GM23338 (cell line): ENCODE results near the gene ZNF12. TPM values are rescaled to one million over a fixed set of nuclear protein-coding genes. Genes with fewer than 3 reads are reported as not detected.

Experiments used
- ATAC-seq: fragments of 200-7000 bp; cut with Tn5 transposase; 3 replicates; pipeline ENCODE4 v1.9.1; 2020
- DNase-seq: peaks from one replicate; pipeline ENCODE4 v3.0.0-alpha.2; 2015; ENCODE audit warnings: low spot score
- H2AFZ ChIP-seq: fragments of 200-600 bp; sonication (generic); 2 replicates; pipeline ENCODE4 v1.8.0; 2016; ENCODE audit warnings: antibody characterized with exemption, mild to moderate bottlenecking, moderate library complexity
- H3F3A ChIP-seq: fragments of 200-600 bp; sonication (generic); replicated peaks from 2 replicates; pipeline ENCODE4 v1.8.0; 2017; ENCODE audit warnings: antibody characterized with exemption, mixed run types, low read depth
- H3K27ac ChIP-seq: fragments of 200-600 bp; sonication (generic); 2 replicates; pipeline ENCODE4 v1.6.1; 2016; ENCODE audit warnings: low read depth
- H3K27me3 ChIP-seq: fragments of 200-600 bp; sonication (generic); 2 replicates; pipeline ENCODE4 v1.8.0; 2016; ENCODE audit warnings: mild to moderate bottlenecking, mixed run types, moderate library complexity; ENCODE audit not compliant: insufficient read depth
- H3K36me3 ChIP-seq: fragments of 200-600 bp; sonication (generic); 2 replicates; pipeline ENCODE4 v1.8.0; 2016; ENCODE audit warnings: mild to moderate bottlenecking; ENCODE audit not compliant: insufficient read depth
- H3K4me1 ChIP-seq: fragments of 200-600 bp; sonication (generic); 2 replicates; pipeline ENCODE4 v1.8.0; 2016; ENCODE audit warnings: mild to moderate bottlenecking, moderate library complexity; ENCODE audit not compliant: insufficient read depth
- H3K4me2 ChIP-seq: fragments of 200-600 bp; sonication (generic); 2 replicates; pipeline ENCODE4 v1.7.1; 2017; ENCODE audit warnings: mixed run types
- H3K4me3 ChIP-seq: fragments of 200-600 bp; sonication (generic); 2 replicates; pipeline ENCODE4 v1.6.1; 2016; ENCODE audit warnings: mixed run types
- H3K79me2 ChIP-seq: fragments of 200-600 bp; sonication (generic); replicated peaks from 2 replicates; pipeline ENCODE4 v1.8.0; 2017; ENCODE audit warnings: mild to moderate bottlenecking; ENCODE audit not compliant: insufficient read depth
- H3K9me2 ChIP-seq: fragments of 200-600 bp; sonication (generic); 2 replicates; pipeline ENCODE4 v1.8.0; 2017; ENCODE audit not compliant: insufficient read depth
- H4K20me1 ChIP-seq: fragments of 200-600 bp; sonication (generic); replicated peaks from 2 replicates; pipeline ENCODE4 v1.8.0; 2017; ENCODE audit warnings: mild to moderate bottlenecking; ENCODE audit not compliant: insufficient read depth
- H3K27ac Mint-ChIP-seq: 2 replicates; pipeline ENCODE4 v1.8.0; 2020; ENCODE audit warnings: inconsistent platforms, mild to moderate bottlenecking, moderate library complexity, mixed read lengths
- H3K27me3 Mint-ChIP-seq: 3 replicates; pipeline ENCODE4 v1.8.0; 2022; ENCODE audit warnings: low read depth, mild to moderate bottlenecking, moderate library complexity, mixed read lengths, inconsistent platforms; ENCODE audit not compliant: insufficient read depth, poor library complexity
- H3K36me3 Mint-ChIP-seq: 3 replicates; pipeline ENCODE4 v1.8.0; 2021; ENCODE audit warnings: low read depth, mild to moderate bottlenecking, inconsistent platforms, moderate library complexity, mixed read lengths
- H3K4me1 Mint-ChIP-seq: 3 replicates; pipeline ENCODE4 v1.8.0; 2020; ENCODE audit warnings: mild to moderate bottlenecking, inconsistent platforms, mixed read lengths
- H3K4me3 Mint-ChIP-seq: 3 replicates; pipeline ENCODE4 v1.8.0; 2021; ENCODE audit warnings: moderate library complexity, mild to moderate bottlenecking, inconsistent platforms, mixed read lengths
- H3K9me3 Mint-ChIP-seq: 3 replicates; pipeline ENCODE4 v1.8.0; 2020; ENCODE audit warnings: moderate library complexity, mild to moderate bottlenecking, inconsistent platforms, mixed read lengths
- EZH2 ChIP-seq: fragments of 200-600 bp; sonication (generic); IDR thresholded peaks from one replicate; pipeline ENCODE4 v1.8.0; 2017; ENCODE audit warnings: antibody characterized with exemption, mild to moderate bottlenecking, low read depth; ENCODE audit not compliant: unreplicated experiment
- EZH2phosphoT487 ChIP-seq: fragments of 200-600 bp; sonication (generic); IDR thresholded peaks from one replicate; pipeline ENCODE4 v1.8.1; 2018; ENCODE audit warnings: antibody characterized with exemption; ENCODE audit not compliant: unreplicated experiment
- JUNB ChIP-seq: IDR thresholded peaks from one replicate; pipeline ENCODE4 v1.6.1; 2016; ENCODE audit warnings: antibody characterized with exemption; ENCODE audit not compliant: unreplicated experiment
- NANOG ChIP-seq: IDR thresholded peaks from 2 replicates; pipeline ENCODE4 v1.6.1; 2016; ENCODE audit warnings: antibody characterized with exemption, borderline replicate concordance
- POLR2AphosphoS5 ChIP-seq: IDR thresholded peaks from 2 replicates; pipeline ENCODE4 v1.6.1; 2016; ENCODE audit warnings: antibody characterized with exemption, low read depth
- STAT1 ChIP-seq: IDR thresholded peaks from one replicate; pipeline ENCODE4 v1.6.1; 2016; ENCODE audit warnings: antibody characterized with exemption; ENCODE audit not compliant: unreplicated experiment
- ZNF114 ChIP-seq: fragments of 250-450 bp; sonication (Bioruptor Pico); IDR thresholded peaks from 2 replicates; pipeline ENCODE4 v1.5.0; 2020; ENCODE audit warnings: mild to moderate bottlenecking, moderate library complexity
- ZNF331 ChIP-seq: fragments of 250-450 bp; sonication (Bioruptor Pico); IDR thresholded peaks from 2 replicates; pipeline ENCODE4 v1.5.0; 2020; ENCODE audit warnings: low read depth, mild to moderate bottlenecking, moderate library complexity
- polyA plus RNA-seq: library from polyadenylated mRNA; unstranded; fragments of >200 nt; fragmentation: Nextera tagmentation; extraction: Ambion mirVana; gene quantifications from 2 replicates; pipeline ENCODE4 v1.2.1, GENCODE V29; 2016
- total RNA-seq: library from RNA; depleted of rRNA; stranded (reverse); fragments of >200 nt; shearing (Covaris generic); gene quantifications from 2 replicates; pipeline ENCODE4 v1.2.3, GENCODE V29; 2014
- TF ChIP-seq, protein P1 (sequence below): IDR thresholded peaks from one replicate; pipeline ENCODE4 v1.6.1; 2018; ENCODE audit warnings: antibody characterized with exemption; ENCODE audit not compliant: unreplicated experiment

ZNF12 gene
- total and polyA plus RNA-seq, 2 experiments from 2014 or later, result 9.6 to 17.8 TPM

DNA sequence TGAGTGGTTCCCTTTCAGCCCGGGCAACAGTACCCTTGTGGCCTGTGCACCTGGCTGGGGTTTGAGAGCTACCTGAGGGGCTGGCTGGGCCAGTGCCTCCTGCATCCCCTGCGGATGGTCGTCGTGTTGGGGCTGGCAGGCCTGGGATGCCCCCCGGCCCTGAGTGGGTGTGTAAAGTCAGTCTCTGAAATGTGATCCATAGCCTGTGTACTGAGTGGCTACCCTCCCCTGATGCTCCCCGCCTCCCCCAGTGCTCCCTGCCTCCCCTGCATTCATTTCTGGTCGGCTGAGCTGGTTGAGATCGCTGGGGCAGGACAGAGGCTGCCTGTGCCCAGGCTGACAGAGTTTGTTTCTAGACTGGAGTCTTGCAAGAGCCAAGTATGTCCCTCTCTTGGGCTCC is 60.3 kb downstream of the ZNF12 start:
- no peaks in the 10 kb centered on the region for H3K36me3 ChIP-seq
- Mint-ChIP-seq H3K36me3 (peaks cover 14% of the 10 kb centered on the region), H3K27me3 (peaks cover 6% of the 10 kb centered on the region), H3K4me3 (no peak overlapping the region), H3K9me3 (no peaks in the 10 kb centered on the region), H3K4me1 (no peaks in the 10 kb centered on the region), H3K27ac (no peak overlapping the region)
- no peak overlapping the region for H2AFZ ChIP-seq
- H3K79me2 ChIP-seq, result no peaks in the 10 kb centered on the region
- no peaks in the 10 kb centered on the region for H3K4me1 ChIP-seq
- no peaks in the 10 kb centered on the region for H3K9me2 ChIP-seq
- ATAC-seq, result no peak
- no peaks in the 10 kb centered on the region for H3F3A ChIP-seq
- H4K20me1 ChIP-seq, result no peaks in the 10 kb centered on the region; the same call in 1 of the 2 replicates
- TF ChIP-seq STAT1 (no peak), ZNF114 (CRISPR knock-in tag) (no peak), EZH2 (no peak)
- H3K4me3 ChIP-seq, result no peak overlapping the region
- no peak overlapping the region for H3K4me2 ChIP-seq
- no peaks in the 10 kb centered on the region for H3K27me3 ChIP-seq
- DNase-seq, result no peak
- no peak overlapping the region for H3K27ac ChIP-seq

DNA sequence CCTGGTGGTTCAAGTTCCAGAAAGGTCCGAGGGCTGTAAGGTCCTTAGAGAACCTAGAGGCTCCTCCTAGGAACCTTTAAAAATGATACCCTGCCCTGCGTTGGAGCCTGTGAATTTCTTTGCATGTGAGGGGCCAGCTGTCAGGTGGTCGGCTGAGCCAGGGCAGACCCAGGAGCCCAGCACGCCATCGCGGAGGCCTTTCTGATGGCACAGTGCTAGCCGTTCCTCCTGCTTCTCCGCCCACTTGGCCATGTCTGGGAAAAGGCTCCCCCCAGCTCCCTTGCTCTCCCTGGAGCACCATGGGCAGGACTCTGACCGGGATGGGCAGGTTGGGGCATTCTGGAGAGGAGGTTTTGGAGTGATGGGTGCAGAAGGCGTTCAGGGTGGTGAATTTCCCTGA is 62.0 kb downstream of the ZNF12 start:
- no peak overlapping the region for H3K4me2 ChIP-seq
- no peaks in the 10 kb centered on the region for H3F3A ChIP-seq
- TF ChIP-seq, protein P1, sequence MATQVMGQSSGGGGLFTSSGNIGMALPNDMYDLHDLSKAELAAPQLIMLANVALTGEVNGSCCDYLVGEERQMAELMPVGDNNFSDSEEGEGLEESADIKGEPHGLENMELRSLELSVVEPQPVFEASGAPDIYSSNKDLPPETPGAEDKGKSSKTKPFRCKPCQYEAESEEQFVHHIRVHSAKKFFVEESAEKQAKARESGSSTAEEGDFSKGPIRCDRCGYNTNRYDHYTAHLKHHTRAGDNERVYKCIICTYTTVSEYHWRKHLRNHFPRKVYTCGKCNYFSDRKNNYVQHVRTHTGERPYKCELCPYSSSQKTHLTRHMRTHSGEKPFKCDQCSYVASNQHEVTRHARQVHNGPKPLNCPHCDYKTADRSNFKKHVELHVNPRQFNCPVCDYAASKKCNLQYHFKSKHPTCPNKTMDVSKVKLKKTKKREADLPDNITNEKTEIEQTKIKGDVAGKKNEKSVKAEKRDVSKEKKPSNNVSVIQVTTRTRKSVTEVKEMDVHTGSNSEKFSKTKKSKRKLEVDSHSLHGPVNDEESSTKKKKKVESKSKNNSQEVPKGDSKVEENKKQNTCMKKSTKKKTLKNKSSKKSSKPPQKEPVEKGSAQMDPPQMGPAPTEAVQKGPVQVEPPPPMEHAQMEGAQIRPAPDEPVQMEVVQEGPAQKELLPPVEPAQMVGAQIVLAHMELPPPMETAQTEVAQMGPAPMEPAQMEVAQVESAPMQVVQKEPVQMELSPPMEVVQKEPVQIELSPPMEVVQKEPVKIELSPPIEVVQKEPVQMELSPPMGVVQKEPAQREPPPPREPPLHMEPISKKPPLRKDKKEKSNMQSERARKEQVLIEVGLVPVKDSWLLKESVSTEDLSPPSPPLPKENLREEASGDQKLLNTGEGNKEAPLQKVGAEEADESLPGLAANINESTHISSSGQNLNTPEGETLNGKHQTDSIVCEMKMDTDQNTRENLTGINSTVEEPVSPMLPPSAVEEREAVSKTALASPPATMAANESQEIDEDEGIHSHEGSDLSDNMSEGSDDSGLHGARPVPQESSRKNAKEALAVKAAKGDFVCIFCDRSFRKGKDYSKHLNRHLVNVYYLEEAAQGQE, result no peak
- TF ChIP-seq NANOG (no peak), JUNB (no peak), STAT1 (no peak), EZH2 (no peak), ZNF331 (CRISPR knock-in tag) (no peak), EZH2phosphoT487 (no peak), POLR2AphosphoS5 (no peak)
- H3K4me1 Mint-ChIP-seq, result peaks cover 6% of the 10 kb centered on the region; the same call in 2 of the 3 replicates
- H3K9me3 Mint-ChIP-seq, result no peaks in the 10 kb centered on the region
- H3K79me2 ChIP-seq, result no peaks in the 10 kb centered on the region
- H3K36me3 ChIP-seq, result no peaks in the 10 kb centered on the region
- H3K4me3 Mint-ChIP-seq, result no peak overlapping the region
- no peaks in the 10 kb centered on the region for H4K20me1 ChIP-seq
- H3K27ac ChIP-seq, result no peak overlapping the region
- peaks cover 14% of the 10 kb centered on the region for H3K27me3 Mint-ChIP-seq
- no peaks in the 10 kb centered on the region for H3K27me3 ChIP-seq
- H3K4me3 ChIP-seq, result no peak overlapping the region
- no peaks in the 10 kb centered on the region for H3K9me2 ChIP-seq
- ATAC-seq (no peak), DNase-seq (no peak)
- no peak overlapping the region for H2AFZ ChIP-seq
- peaks cover 4% of the 10 kb centered on the region for H3K36me3 Mint-ChIP-seq
- no peak overlapping the region for H3K27ac Mint-ChIP-seq
- no peaks in the 10 kb centered on the region for H3K4me1 ChIP-seq
